T-helper 1 cell (primary cell): ENCODE measurements around the gene CTBP2.

Experiments
- DNase-seq, 5 donors: peaks; one replicate each; pipeline ENCODE4 v3.0.0-alpha.2; 2012 to 2020
- total RNA-seq, 4 donors: gene quantifications; one replicate each; lab custom pipeline; 2026; lab: John Stamatoyannopoulos, UW

The CTBP2 gene
- 0 to 0.76 (median 0.10) reads per million in 4 donors for total RNA-seq

DNA sequence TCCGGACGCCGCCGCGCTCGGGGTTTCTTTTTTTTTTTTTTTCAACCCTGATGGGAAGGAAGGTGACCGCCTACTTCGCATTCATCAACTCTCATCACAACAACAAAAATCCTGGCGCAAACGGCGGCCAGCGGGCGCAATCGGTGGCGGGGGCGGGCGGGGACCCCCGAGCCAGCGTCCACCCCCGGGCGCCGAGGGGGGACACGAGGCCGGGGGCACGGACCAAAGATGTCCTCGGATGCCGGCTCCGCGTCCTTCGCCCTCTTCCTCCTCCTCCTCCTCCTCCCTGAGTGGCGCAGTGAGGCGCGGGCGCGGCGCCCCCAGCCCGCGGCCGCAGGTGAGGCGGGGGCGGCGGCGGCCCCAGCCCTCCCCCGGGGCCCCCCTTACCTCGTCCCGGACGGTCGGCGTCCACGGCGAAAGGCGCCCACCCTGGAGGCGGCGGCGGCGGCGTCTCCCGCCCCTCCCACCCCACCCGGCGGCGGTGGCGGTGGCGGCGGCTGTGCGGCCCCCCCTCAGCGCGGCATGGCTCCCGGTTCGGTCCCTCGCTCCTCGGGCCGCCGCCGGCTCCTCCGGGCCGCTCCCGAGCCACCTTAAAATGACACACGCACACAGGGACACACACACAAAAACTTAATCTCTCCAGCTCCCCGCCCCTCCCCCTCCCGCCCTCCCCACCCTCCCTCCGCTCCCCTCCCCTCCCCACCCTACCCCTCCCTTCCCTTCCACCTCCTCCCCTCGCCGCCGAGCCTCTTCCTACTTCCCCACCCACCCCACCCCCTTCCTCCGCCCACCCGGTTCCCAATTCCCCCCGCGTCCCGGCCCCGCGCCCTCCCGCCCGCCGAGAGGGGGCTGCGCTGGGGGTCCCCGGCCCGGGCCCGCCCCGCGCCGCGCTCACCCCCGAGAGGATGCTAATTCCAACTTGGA lies at the start of gene CTBP2:
CTBP2 (minus strand) TSS at position 632 of the 924 bp plus-strand sequence.
- DNase-seq = no peak

DNA sequence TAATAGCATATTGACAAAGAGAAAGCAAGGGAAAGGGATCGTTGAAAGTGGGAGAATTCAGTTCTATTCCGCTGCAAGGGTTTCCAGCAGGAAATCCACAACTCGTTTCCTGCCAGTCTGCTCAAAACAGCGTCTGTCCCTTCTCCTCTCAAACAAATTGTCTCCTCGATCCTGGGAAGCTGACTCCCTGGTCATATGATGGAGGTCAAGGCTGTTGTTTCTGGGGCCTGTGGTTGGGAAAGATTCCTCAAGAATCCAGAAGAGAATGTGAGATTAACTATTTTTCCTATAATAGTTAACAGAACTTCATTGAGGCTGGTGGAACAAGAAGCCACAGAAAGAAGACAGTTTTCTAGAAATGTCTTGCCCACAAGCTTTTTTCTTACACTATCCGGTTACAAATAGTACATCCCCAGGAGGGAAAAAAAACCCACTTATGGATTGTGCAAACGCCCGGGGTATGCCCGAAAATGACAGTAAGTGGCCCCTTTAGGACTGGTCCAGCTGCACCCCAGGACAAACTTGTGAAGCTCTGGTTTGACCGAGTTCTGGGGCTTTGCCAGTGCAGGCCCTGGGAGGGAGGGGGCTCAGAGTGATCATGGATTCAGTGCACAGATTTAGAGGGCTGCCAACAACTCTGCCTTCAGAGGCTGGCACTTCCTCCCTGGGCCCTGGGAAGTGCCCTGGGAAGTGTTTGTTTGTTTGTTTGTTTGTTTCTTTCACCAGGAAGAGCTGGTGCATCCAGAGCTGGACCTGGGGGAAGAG lies 49.4 kb upstream of the CTBP2 start:
- no peak for DNase-seq

DNA sequence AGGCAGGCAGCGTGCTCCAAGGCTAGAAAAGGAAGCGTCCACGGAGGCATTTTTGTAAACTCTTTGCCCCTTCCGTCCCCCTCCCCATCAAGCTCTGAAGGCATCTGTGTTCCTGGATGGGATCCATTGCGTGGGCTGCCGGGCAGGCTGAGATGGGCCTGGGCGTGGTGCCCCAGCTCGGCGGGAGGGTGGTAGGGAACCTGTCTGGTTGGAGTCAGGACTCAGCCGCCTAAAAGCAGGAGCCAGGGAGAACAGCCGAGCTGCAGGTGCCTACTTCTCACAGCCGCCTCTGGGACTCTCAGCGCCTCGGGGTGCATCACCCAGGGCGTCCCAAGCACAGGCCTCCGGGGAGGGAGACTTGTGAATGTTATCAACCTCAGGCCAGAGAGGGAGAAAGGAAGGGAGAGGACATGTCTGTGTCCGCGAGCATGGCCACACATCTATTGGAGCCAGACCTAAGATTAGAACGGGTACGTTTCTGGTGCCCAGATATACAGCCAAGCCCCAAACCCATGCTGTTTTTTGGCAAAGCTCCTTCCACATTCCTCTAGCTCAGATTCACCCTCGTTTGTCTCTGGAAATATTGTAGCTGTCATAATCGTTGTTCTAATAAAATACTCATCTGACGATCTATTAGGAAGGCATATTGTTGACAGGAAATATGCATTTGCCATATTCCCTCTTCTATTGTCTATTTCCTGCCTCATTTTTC lies 48.6 kb upstream of the CTBP2 start:
- DNase-seq = no peak

DNA sequence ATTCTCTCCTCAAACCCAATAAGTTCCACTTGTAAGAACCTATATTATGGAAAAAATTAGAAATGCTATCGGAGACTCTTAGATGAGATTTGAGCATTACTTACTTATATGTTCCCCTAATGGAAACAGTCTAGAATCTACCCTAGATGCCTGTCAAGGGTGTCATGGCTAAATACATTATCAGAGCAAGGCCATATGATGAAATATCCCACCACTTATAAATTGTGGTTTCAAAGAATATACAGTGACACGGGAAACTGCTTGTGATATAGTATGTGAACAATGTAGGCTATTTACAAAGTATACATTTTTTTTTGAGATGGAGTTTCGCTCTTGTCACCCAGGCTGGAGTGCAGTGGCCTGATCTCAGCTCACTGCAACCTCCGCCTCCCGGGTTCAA lies 46.3 kb upstream of the CTBP2 start:
- no peak for DNase-seq

DNA sequence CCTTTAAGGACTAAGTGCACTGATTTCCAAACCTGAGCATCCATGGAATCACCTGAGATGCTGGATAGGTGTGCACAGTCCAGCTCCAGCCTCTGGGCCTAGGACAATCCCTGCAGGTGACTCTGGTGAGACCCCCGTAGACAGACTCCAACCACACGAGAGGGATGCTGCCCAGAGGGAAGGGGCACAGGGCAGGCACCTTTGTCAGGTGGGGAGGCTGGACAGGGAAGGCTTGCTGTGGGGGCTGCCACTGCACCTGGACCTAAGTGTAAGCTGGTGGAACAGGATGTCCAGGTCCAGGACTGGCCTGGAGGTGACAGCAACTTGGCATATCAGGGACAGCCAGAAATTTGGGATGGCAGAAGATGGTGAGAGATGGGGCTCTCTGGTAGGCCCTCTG lies 45.1 kb upstream of the CTBP2 start:
- no peak for DNase-seq

DNA sequence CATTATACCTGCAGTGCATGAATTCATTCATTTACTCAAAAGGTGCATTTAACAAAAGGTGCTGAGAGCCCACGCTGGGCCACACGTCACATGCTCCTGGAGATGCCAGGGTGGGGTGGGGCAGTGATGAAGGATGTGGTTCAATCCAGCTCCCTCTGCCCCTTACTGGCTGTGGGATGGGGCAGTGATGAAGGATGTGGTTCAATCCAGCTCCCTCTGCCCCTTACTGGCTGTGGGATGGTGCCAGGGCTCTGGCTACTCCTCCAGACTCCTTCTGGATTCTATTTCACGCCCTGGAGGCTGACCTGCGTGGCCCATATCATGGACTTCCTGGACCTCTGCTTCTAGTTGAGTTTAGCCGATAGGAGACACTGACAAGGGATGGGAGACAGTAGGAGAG lies 44.0 kb upstream of the CTBP2 start:
- DNase-seq = no peak

DNA sequence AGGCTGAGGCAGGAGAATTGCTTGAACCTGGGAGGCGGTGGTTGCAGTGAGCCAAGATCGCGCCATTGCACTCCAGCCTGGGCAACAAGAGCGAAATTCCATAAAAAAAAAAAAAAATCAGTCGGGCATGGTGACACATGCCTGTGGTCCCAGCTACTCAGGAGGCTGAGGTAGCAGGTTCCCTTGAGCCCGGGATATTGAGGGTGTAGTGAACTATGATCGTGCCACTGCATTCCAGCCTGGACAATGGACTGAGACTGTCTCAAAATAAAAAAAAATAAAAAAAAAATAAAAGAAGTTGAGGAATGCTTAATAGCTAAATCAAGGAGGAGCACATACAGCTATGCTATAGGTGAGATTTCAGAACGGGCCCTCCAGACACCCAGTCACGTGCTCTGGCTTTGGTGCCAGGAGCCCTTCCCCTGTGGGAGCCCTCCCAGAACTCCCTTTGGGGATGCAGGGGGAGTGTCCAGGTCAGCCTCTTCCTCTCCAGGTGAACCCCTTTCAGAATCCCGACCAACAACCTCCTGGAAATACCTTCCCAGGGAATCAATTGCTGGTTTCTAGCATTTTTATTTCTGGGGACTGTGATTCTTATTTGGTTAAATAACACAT lies 42.9 kb upstream of the CTBP2 start:
- no peak for DNase-seq

DNA sequence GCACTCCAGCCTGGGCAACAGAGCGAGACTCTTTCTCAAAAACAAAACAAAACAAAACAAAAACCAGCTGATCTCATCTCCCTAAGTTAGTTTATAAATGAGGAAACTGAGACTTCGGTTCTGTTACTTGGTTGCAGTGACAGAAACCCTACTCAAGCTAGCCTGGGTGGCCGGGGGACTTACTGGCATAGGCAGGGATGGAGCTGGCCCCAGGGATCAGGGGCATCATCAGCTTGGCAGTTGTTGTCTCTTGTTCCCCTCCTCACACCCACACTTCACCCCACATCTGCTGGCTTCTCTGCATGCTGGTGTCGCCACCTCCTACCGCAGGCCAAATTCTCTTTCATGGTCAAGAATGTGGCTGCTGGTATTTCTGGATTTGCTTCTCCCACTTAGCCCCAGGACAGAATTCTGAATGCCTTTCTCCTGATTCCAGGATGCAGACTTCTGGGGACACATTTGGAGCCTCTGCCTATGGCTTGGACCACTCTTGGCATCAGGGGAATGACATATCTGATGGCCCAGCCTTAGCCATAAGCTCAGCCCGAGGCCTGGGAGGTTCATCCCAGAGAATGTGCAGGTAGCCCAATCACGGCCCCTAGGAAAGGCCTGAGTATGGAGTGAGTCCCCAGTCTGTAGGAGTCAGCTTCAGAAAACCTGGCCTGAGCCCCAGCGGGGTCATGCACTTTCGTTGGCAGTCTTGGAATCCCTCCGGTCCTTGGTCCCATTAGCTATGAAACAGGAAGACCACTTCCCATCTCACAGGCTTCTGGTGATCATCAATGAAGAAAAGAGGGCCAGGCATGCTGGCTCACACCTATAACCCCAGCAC lies 41.6 kb upstream of the CTBP2 start:
- no peak for DNase-seq

DNA sequence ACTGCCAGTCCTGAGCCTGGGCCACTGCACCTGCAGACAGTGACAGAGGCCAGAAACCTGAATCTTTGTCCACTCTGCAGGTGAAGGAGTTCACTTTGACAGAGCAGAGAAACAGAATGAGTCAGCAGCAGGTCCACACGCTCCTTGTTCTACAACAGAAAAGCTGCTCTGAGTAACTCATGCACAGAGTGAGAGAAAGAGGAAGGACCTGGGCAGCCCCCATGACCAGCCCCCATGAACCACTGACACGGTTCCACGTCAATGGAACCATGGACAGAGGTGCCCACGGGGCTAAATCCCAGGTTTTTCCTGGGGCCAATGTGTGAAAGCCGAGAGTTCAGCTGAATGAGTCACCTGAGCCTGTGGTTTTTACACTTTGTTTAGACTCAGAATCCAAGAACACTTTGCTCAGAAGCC lies 40.8 kb upstream of the CTBP2 start:
- DNase-seq = no peak

DNA sequence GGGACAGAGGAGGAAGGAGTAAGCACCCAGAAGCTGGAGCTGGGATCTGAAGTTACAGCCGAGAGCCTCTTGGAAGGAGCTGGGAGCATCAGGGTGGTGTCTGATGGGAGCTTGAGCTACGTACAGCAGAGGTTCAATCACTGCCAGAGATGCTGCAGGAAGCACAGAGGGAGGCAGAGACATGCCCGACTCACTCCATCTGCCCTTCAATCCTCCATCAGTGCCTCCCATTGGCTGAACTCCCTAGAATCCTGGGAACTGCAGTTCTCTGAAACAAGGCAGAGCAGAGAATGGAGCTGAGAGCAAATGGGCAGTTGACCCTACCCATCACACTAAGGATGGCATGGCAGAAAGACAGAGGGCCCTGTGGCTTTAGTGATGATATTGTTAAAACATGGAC lies 40.0 kb upstream of the CTBP2 start:
- DNase-seq = no peak

DNA sequence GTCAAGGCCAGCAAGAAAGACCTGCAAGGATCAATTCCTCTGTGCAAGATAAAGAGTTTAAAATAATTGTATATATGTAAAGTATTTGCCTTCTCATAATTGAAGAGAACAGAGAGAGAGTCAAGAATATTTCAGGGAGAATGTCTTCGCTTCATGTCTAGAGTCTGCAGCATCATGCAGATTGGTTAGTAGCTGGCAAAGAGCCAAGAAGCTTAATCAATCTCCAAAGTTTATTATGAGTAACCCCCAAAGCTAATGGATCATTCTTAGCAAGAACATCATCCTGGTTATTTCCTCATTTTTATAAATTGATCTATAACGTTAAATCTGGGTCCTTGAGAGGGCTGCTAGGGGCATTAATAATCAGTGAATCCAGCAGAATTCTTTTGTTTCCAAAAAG lies 38.9 kb upstream of the CTBP2 start:
- DNase-seq = no peak

DNA sequence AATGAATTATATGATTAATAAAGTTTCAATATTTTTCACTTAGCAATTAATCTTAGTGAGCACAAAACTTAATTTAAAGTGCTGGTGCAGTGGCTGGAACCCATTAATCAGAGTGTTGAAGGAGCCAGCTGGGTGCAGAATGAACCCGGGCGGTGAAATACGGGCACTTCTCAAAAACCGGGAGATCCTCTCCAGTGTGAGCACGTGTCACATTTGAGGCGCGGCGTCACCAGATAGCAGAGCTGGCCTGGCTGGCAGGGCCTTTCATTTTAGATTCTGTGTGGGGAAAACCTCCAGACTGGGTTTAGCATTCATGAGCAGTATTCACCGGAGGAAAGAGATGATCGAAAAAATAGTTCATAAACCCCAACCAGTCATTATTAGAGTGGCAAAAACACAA lies 34.5 kb upstream of the CTBP2 start:
- no peak for DNase-seq

DNA sequence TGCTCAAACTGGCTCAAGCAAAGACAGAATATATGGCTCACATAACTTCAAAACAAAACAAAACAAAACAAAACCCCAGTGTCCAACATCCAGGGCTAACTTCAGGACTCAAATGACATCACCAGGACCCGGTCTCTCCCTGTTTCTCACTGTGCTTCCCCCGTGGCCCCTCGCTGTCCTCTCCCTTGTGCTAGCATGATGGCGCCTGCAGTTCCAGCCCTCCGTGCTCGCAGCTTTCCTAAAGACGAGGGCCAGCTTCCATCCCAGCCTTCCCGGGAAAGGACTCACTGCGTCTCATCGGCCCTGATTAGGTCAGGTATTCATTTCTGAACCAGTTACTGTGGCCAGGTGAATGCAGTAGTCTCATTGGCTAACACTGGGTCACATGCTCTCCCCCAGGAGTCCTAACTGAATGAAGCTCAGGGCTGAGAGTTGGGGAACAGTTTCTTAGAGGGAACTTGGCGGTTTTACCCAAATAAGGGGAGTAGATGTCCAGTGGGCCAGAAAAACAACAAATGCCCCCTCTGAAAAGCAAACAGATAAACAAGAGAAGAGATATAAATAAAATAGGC lies 33.0 kb upstream of the CTBP2 start:
- DNase-seq = no peak

DNA sequence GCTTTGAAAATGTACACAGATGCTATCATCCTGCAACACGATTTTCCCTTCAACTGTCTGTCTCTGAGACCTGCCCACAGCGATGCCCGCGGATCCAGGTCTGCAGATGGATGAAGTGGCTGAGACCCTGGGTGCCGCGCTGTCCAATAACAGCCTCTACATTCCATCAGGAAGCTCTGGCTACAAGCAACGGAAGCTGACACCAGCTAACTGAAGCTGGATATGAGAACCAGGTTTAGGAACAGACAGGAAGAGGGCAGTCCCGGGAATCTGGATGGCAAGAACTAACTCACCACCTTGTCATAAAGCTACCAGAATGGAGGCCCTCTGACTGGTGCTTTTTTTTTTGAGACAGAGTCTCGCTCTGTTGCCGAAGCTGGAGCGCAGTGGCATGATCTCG lies 32.3 kb upstream of the CTBP2 start:
- DNase-seq = no peak

DNA sequence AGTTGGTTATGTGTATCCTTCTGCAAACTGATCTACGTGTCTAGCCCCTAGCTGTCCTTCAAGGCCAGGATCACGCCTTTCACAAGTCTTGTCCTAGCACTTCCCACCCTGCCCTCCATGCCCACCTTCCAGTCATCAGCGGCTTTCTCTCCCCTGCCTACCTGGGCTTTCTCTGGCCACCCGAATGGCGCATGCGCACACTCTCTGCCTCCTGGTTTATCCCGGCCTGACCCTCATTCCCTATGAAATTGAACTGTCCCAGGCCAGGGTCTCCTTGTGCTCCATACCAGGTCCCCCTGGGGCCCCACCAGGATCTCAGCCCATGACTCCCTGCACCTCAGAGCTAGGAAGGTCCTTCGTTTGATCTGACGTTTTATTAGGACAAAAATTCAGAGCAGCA lies 31.6 kb upstream of the CTBP2 start:
- DNase-seq = no peak

DNA sequence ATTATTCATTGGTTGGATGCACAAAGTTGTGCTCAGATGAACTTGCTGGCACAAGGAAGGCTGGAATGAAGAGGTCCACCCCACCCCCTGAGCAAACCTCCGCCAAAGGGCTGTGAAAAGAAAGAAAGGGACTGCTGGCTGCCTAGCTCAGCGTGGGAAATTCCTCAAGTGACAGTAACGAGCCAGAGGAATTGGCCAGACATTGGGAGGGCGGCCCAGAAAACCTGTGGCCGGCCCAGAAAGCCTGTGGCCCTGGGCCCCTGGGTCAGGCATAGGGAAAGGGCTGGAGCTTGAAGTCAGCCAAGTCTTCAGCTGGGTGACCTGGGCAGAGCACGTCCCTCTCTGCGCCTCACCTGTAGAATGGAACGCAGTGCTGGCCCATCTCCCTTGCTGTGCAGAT lies 30.6 kb upstream of the CTBP2 start:
- DNase-seq = no peak

DNA sequence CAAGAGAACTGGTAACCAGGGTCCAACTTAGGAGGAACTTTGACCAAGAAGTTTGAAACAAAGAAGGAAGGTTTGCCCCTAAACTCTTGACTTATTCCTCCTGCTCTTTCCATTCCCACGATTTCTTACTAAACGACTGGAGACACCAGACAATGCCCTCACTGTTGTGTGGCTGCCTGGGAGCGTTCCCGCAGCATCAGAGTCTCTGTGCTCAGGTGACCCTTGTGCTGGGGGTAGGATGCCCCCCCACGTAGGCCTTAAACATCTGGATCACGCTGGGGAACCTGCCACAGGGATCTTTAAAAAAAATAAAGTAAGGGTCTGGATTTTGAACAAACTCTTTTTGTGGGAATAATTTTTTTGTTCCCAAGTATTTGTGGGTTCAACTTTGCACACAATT lies 30.1 kb upstream of the CTBP2 start:
- no peak for DNase-seq

DNA sequence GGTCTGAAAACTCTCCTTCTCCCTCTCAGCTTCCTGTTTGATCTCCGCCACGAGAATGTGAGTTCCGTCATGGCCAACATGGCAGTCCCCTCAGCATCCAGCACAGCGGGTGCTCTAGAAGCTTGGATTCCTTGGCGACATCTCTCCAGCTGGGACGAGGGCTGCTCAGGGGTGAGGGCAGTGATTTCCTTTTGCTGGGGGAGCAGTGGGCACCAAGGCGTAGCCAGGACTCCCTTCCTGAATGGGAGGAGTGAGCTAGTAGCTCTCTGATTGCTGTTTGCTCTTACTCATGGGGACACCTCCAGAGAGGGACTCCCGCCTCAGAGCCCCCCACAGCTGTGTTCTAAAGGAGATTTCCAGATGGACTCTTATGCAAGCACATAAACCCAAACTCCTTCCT lies 28.8 kb upstream of the CTBP2 start:
- DNase-seq = no peak

DNA sequence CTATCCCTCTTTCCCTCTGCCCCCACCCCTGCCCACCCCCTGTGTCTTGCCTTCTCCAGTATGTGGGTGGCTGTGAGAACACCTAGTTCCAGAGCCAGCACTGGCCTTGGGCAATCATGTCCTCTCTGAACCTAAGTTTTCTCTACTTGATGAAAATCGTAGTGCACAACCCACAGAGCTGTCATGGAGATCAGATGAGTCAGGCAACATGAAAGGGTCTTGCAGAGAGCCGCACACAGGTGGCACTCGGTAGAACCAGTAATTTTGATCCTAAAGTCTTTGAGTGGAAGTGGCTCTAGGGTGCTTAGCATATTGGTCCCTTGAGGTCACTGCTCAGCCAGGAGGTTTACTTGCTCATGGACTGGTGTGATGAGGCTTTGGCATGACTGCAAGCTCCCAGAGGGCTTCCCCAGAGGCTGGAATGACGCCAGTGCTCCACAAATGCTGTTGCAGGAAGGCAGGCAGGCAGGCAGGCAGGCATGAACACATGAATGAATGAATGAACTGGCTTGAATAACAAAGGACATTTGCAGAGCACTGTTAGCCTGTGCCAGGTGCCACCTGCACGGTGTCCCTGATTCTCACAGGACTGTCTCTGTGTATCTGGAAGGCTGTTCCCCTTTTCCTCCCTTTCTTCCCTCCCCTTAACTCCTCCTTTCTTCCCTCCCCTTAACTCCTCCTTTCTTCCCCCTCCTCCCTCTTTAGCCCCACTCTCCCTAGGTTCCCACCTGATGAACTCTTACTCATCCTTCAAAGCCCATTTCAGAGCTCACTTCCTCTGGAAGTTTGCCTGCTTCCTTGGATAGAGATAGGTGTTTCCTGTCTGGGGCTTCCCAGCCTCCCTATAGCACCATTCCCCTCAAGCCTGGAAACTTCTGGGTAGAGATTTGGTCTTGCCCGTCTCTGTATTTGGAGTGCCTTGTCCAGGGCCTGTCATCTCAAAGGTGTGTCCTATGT lies 27.2 kb upstream of the CTBP2 start:
- no peak for DNase-seq

DNA sequence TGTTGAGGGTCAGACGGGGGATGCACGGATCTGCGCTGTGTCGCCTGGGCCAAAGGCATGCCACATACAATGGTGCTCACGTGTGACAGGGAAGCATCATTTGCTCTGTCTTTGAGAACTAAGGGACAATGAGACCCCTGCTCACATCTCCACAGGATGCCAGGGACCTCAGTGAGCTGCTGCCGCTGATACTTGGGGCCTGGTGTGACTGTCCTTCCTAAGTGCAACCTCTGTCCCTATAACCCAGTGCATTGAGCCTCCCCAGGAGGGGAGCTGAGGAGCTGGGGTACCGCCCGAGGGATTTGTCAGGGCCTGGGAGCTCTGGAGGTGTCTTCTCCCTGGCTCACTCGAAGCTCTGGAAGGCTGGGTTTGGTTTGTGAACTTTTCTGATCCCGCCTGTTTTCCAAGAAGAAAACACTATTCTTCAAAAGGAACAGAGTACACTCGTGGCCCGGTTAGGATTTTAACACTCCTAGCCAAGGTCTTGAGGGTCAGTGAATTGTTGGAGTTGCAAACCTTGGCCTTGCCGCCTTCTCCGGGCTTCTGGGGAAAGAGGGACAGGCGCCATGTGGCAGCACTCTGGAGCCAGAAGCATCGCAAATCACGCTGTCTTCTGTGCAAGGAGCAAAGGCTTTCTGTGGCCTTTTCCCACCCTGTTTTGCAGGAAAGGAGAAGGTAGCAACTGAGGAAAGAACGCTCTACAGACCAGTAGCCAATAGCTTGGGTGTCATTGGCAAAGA lies 26.2 kb upstream of the CTBP2 start:
- no peak for DNase-seq
